Left ventricle myocardium inferior (tissue), 1 donor: ENCODE data around the gene MMS22L. TPM values are rescaled to one million over a fixed set of nuclear protein-coding genes. Genes with fewer than 3 reads are reported as not detected.

Experiments used
- DNase-seq: peaks from one replicate; pipeline ENCODE4 v3.0.0-alpha.2; 2020
- H3K27ac ChIP-seq: fragments of 200-600 bp; replicated peaks from 2 replicates; pipeline ENCODE4 v1.8.0; 2021
- H3K27me3 ChIP-seq: fragments of 200-600 bp; 2 replicates; pipeline ENCODE4 v1.8.0; 2021; ENCODE audit warnings: low read depth
- H3K36me3 ChIP-seq: fragments of 200-600 bp; 2 replicates; pipeline ENCODE4 v1.8.0; 2021
- H3K4me1 ChIP-seq: fragments of 200-600 bp; 2 replicates; pipeline ENCODE4 v1.8.0; 2021
- H3K4me3 ChIP-seq: fragments of 200-600 bp; 2 replicates; pipeline ENCODE4 v1.8.0; 2021; ENCODE audit warnings: mild to moderate bottlenecking, moderate library complexity
- H3K9me3 ChIP-seq: fragments of 200-600 bp; replicated peaks from 2 replicates; pipeline ENCODE4 v1.8.0; 2021
- CTCF ChIP-seq: fragments of 200-600 bp; IDR thresholded peaks from 2 replicates; pipeline ENCODE4 v1.8.0; 2021; ENCODE audit warnings: antibody characterized with exemption, mild to moderate bottlenecking, borderline replicate concordance
- intact Hi-C: fragments of 100-400 bp; cut with micrococcal nuclease; formaldehyde crosslinking; loops from one replicate; pipeline ENCODE4 v1.11.0; 2022
- long read RNA-seq: library from polyadenylated mRNA; unstranded; transcript quantifications from one replicate; pipeline ENCODE4 v2.0.0, GENCODE V29; 2021
- total RNA-seq: library from RNA; stranded (reverse); fragmentation: NEBNext Ultra II Directional; extraction: Animal tissue kit (Norgen Biotek cat#: 25700); gene quantifications from one replicate; pipeline ENCODE4 v1.2.1, GENCODE V29; 2021
- donor health status: DM: no; HTN: yes; CAD: no; lungs with severe emphysema.

Gene MMS22L
- total RNA-seq = 1.9 TPM
- long read RNA-seq, partial matches to known transcripts = 1 of 4 reads
- long read RNA-seq, other reads (novel, unspliced or antisense) = 3 of 4 reads

DNA sequence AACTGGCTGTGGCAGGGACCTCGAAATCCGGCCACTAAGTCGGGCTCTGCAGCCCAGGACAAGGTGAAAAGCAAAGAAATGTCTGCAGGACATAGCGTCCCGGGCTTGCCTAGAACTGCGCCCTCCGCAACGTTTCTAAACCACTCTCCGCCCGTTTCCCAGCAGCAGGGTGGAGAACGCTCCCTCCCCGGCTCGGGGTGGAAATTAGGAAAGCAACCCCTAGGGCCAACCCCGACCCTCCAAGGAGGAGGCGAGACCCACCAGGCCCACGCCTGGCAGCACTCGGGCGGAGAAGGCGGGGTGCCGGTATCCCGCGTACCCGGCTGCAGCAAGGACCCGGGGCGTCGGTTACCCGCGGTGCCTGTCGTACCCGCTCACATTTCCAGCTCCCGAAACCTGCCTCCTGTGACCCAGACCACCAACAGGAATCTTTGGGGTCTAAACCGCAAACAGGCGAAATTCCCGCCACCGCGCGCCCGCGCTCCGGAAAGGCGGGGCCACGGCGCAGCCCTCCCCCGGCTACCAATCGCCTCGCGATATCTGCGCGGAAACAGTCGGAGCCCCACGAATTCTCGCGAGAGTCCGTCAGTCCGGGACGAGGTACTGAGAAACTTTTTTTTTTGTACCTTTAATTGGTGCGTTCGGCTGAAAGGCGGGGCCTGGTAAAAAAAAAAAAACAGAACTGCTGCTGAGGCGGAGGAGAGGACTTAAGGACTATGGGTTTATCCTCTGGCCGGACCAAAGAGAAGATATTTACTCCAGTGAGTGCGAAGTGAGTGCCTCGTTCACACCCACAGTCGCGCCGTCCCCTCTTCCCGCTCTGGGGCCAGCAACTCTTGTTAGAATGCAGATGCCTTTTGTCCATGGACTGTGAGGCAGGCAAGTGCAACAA, at the start of gene MMS22L:
Gene MMS22L, minus strand, starts transcription at position 491 of the 892 bp plus-strand sequence. CDS start 739 bp downstream, outside the sequence.
- no peaks in the 10 kb centered on the region for H3K27me3 ChIP-seq
- H3K4me3 ChIP-seq = peak within 1 kb of the TSS; percentile 94
- intact Hi-C loops = no loop called here
- peak within 1 kb of the TSS; percentile 69 for H3K27ac ChIP-seq
- H3K36me3 ChIP-seq = no peaks in the 10 kb centered on the region
- no peaks in the 10 kb centered on the region for H3K9me3 ChIP-seq
- no peak for TF ChIP-seq CTCF
- peak; percentile 93 for DNase-seq
- peaks cover 22% of the 10 kb centered on the region for H3K4me1 ChIP-seq

- Histone ChIP-seq H3K27ac (no peak overlapping the region), H3K4me3 (no peak overlapping the region), H3K36me3 (no peaks in the 10 kb centered on the region), H3K9me3 (no peaks in the 10 kb centered on the region), H3K27me3 (no peaks in the 10 kb centered on the region), H3K4me1 (no peaks in the 10 kb centered on the region)
- no peak for DNase-seq
- TF ChIP-seq CTCF = no peak
- intact Hi-C loops = no loop called here
These were observed 39.8 kb upstream of the MMS22L start for GRCh38 chr6:97322811-97323210.

DNA sequence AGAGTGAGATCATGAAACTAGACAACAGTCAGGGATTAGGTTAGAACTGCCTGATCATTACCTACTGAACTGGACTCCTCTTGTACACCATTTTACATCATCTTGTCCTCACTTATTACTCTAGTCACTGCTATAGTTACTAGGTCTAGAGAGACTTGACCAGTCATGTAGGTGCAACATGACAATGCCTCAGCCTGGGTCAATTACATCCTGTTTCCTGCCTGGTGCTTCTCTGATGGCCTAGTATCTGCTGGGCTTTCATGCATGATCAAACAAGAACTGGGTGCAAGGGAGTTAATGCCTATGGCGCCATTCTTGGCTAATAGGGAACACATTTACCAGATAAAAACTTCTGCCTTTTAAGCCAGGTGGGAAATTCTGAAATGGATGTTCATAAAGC, 39.2 kb upstream of the MMS22L start:
- Histone ChIP-seq H3K9me3 (no peaks in the 10 kb centered on the region), H3K27me3 (no peaks in the 10 kb centered on the region), H3K4me3 (no peak overlapping the region), H3K27ac (no peak overlapping the region), H3K36me3 (no peaks in the 10 kb centered on the region), H3K4me1 (no peaks in the 10 kb centered on the region)
- TF ChIP-seq CTCF = no peak
- DNase-seq = no peak
- intact Hi-C loops = no loop called here

- H3K27ac ChIP-seq = no peak overlapping the region
- TF ChIP-seq CTCF = no peak
- H3K36me3 ChIP-seq = no peaks in the 10 kb centered on the region
- intact Hi-C loops = loop anchor here (10.0 kb wide), 1 partner anchor 72 kb away; no protein-coding TSS in a partner anchor
- no peaks in the 10 kb centered on the region for H3K9me3 ChIP-seq
- H3K27me3 ChIP-seq = no peaks in the 10 kb centered on the region
- no peaks in the 10 kb centered on the region for H3K4me1 ChIP-seq
- DNase-seq = no peak
- H3K4me3 ChIP-seq = no peak overlapping the region
These were observed 34.0 kb upstream of the MMS22L start for GRCh38 chr6:97316978-97317377.

DNA sequence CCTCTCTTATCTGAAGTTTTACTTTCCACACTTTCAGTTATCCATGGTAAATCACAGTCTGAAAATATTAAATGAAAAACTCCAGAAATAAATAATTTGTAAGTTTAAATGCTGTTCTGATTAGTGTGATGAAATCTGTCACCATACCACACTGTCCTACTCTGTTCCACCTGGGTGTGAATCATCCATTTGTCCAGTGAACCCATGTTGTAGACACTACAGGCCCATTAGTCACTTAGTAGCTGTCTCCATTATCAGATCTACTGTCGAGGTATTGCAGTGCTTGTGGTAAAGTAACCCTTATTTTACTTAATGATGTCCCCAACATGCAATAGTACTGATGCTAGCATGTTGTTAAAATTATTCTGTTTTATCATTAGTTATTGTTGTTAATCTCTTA, 29.2 kb upstream of the MMS22L start:
- Histone ChIP-seq H3K27me3 (no peaks in the 10 kb centered on the region), H3K36me3 (no peaks in the 10 kb centered on the region), H3K9me3 (no peaks in the 10 kb centered on the region), H3K4me1 (no peaks in the 10 kb centered on the region), H3K27ac (no peak overlapping the region), H3K4me3 (no peak overlapping the region)
- DNase-seq = no peak
- no peak for TF ChIP-seq CTCF
- intact Hi-C loops = loop anchor here (10.0 kb wide), 1 partner anchor 67 kb away; no protein-coding TSS in a partner anchor
